ENCODE results near the gene ACADM. TPM values are rescaled to one million over a fixed set of nuclear protein-coding genes. Genes with fewer than 3 reads are reported as not detected.

The ACADM gene
- total RNA-seq, 1 experiment from 2014 or later, result 37.9 TPM

GRCh38 chr1:75707191-75707590 is 17.3 kb upstream of the ACADM start:
- no peaks in the 10 kb centered on the region for H3K27me3 Mint-ChIP-seq (ENCODE audit: low read depth)
- H3K4me1 Mint-ChIP-seq, result 0 out of 2 replicates have a peak, but pooled peaks cover 2% of the 10 kb centered on the region
- H3K4me3 Mint-ChIP-seq, result no peak overlapping the region
- no peaks in the 10 kb centered on the region for H3K36me3 Mint-ChIP-seq
- ChIA-PET POLR2A (no interaction called here), CTCF (no interaction called here)
- peaks cover 10% of the 10 kb centered on the region for H3K9me3 Mint-ChIP-seq
- ATAC-seq (no peak), DNase-seq (ENCODE audit: low spot score) (no peak)
- no peak overlapping the region for H3K27ac Mint-ChIP-seq
- no peak for TF ChIP-seq NFATC4 (CRISPR knock-in tag; IDR thresholded peaks at IDR 0.05)
- no peak for TF ChIP-seq ZNF263 (CRISPR knock-in tag; IDR thresholded peaks at IDR 0.05; ENCODE audit: low read depth)
- no peak for TF ChIP-seq FOXK1 (CRISPR knock-in tag; IDR thresholded peaks at IDR 0.05)
- TF ChIP-seq MYBL2 (CRISPR knock-in tag; IDR thresholded peaks at IDR 0.05), result no peak
- TF ChIP-seq ZNF219 (CRISPR knock-in tag; IDR thresholded peaks at IDR 0.05; ENCODE audit: borderline replicate concordance), result no peak

GRCh38 chr1:75708910-75709309 is 15.6 kb upstream of the ACADM start:
- Mint-ChIP-seq H3K27me3 (ENCODE audit: low read depth) (no peaks in the 10 kb centered on the region), H3K36me3 (no peaks in the 10 kb centered on the region), H3K4me1 (no peaks in the 10 kb centered on the region), H3K9me3 (peaks cover 7% of the 10 kb centered on the region), H3K4me3 (no peak overlapping the region), H3K27ac (no peak overlapping the region)
- no peak for DNase-seq (ENCODE audit: low spot score)
- TF ChIP-seq E2F4 (CRISPR knock-in tag; IDR thresholded peaks at IDR 0.05; ENCODE audit: borderline replicate concordance, low read depth) (no peak), SMAD3 (CRISPR knock-in tag; IDR thresholded peaks at IDR 0.05; ENCODE audit: borderline replicate concordance) (no peak), GTF2I (CRISPR knock-in tag; conservative IDR thresholded peaks at IDR 0.05) (no peak), NR2C2 (CRISPR knock-in tag; IDR thresholded peaks at IDR 0.05) (no peak), FOXJ3 (CRISPR knock-in tag; IDR thresholded peaks at IDR 0.05; ENCODE audit: borderline replicate concordance) (no peak), NFE2L1 (CRISPR knock-in tag; IDR thresholded peaks at IDR 0.05) (no peak), SMAD4 (CRISPR knock-in tag; IDR thresholded peaks at IDR 0.05) (no peak), OVOL2 (CRISPR knock-in tag; IDR thresholded peaks at IDR 0.05; ENCODE audit: borderline replicate concordance) (no peak), MAX (CRISPR knock-in tag; IDR thresholded peaks at IDR 0.05) (no peak), MYBL2 (CRISPR knock-in tag; IDR thresholded peaks at IDR 0.05) (no peak), ATF2 (CRISPR knock-in tag; IDR thresholded peaks at IDR 0.05; ENCODE audit: borderline replicate concordance, low read depth) (no peak), USF1 (CRISPR knock-in tag; IDR thresholded peaks at IDR 0.05) (no peak), ELF4 (CRISPR knock-in tag; IDR thresholded peaks at IDR 0.05; ENCODE audit: low read depth) (no peak), FOXK1 (CRISPR knock-in tag; IDR thresholded peaks at IDR 0.05) (no peak), ZSCAN18 (CRISPR knock-in tag; IDR thresholded peaks at IDR 0.05) (no peak), ZNF121 (CRISPR knock-in tag; IDR thresholded peaks at IDR 0.05) (no peak), ZNF416 (CRISPR knock-in tag; IDR thresholded peaks at IDR 0.05) (no peak), IRF2 (CRISPR knock-in tag; IDR thresholded peaks at IDR 0.05; ENCODE audit: borderline replicate concordance, low read depth) (no peak), CREB1 (CRISPR knock-in tag; IDR thresholded peaks at IDR 0.05) (no peak)
- CTCF ChIA-PET, result no interaction called here
- POLR2A ChIA-PET, result no interaction called here
- ATAC-seq, result no peak

Measured in WTC11 (cell line).